HG03025 (cell line): ENCODE data around the gene FGF4.

ENCODE experiments used
- ATAC-seq: cut with Tn5 transposase; IDR thresholded peaks from one replicate; pipeline ENCODE4 v1.9.1; 2021; ENCODE audit warnings: mild to moderate bottlenecking, moderate library complexity; ENCODE audit not compliant: unreplicated experiment, low FRiP score

FGF4 gene

DNA sequence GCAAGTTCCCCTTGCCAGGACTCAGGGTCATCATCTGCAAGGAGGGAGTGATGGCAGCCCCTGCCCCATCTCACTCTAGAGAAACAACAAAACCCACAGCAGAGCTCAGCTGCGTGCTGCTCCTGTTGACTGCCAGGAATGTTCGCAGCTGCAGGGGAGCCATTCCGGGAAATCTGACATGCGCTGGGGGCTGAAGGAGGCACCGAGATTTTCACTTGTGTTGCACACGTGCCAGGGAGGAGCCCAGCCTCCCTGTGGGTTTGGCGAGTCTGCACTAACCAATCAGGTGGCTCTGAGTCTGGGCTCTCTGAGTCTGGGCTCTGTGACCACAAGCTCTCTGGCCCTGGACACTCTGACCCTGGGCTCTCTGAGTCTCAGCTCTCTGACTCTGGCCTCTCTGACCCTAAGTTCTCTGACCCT, 33.5 kb upstream of the FGF4 start:
- ATAC-seq: no peak

GRCh38 chr11:69807106-69807815, 32.1 kb upstream of the FGF4 start:
- no peak for ATAC-seq

DNA sequence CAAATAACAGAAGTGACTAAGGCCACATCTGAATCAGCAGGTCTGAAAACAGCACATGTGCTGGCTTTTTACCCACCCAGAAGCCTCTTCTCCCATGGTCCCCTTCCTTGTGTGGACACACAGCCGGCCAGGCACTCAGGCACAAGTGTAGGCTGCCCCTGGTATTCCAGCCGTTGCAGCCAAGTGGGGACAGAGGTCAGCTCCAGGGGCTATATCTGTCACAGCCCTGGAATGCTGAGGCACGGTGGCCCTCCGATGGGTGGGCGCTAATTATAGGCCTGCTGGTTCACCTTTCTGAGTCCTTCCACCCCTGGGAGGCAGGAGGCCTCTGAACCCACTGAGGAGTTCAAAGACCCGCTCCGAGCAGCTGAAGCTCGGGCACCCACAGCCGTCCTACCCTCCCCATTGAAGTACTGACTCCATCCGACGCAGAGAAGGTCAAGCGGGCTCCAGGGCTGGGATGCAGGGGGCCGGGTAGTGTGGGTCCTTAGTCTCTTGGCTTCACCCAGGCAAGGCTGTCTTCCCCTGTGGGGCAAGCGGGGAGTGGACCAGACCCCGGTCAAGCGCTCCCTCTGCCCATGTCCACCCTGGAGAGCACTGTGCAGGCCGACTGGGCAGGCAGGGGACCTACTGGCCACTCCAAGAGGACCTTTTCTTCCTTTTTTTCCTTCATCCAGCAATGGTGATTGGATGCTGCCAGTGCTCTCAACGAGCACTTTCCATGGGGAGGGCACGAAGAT, 29.8 kb upstream of the FGF4 start:
- no peak for ATAC-seq

DNA sequence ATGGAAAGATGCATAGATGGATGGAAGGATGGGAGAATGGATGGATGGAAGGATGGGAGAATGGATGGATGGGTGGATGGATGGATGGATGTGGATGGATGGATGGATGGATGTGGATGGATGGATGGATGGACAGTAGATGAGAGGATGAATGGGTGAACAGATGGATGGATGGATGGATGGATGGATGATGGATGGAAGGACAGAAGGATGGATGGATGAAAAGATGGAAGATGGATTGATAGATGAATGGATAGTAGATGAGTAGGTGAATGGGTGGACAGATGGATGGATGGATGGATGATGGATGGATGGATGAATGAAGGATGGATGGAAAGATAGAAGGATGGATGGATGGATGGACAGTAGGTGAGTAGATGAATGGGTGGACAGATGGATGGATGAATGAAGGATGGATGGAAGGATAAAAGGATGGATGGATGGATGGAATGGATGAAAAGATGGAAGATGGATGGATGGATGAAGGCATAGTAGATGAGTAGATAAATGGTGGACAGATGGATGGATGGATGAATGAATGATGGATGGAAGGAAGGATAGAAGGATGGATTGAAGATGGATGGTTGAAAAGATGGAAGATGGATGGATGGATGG, 28.6 kb upstream of the FGF4 start:
- no peak for ATAC-seq

- no peak for ATAC-seq
Observed at GRCh38 chr11:69803022-69803421, 27.9 kb upstream of the FGF4 start.

DNA sequence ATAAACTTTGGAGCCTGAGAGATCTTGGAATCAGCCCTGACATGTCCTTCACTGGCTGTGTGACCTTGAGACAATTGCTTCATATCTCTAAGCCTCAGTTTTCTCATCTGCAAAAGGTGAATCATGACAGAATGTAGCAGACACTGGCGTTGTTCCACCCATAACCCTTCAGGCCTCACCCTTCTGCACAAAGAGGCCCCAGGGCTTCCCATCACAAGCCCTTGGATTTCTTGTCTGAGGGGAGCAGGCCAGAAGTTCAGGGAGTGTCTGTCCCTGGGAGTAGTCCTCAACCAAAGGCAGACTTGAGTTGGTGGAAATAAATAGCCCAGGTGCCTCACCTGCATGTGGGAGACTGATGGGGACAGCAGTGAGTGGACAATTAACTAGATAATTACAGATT, 27.4 kb upstream of the FGF4 start:
- no peak for ATAC-seq

DNA sequence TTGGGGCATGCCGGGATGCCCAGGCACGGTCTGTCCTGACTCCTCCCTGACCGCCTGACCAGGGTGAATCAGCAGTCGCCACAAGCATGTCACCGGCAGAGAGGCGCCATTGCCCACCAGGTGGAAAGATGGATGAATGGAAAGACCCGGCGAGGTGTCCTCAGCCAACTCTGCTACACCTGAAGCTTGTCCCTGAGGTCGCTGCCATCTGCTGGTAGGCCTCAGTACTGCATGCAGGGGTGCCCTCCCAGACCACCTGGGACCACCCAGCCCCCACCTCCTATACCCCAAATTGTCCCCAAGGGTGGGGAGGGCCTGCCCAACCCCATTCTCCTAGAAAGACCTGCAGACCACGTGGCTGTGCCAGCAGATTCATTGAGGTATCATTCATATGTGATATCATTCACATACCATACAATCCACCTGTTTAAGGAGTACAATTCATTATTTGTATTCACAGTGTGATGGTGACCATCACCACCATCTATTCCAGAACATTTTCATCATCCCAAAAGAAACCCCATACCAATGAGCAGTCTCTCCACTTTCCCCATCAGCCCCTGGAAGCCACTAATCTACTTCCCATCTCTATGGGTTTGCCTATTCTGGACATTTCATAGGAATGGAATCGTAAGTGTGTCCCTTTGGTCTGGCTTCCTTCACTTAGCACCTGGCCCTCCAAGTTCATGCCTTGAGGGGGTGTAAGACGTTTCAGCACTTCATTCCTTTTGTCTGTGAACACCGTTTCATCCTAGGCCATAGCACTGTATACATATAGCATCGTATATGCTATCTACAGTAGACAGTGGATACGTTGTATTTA, 26.6 kb upstream of the FGF4 start:
- ATAC-seq: no peak

GRCh38 chr11:69800278-69800677, 25.1 kb upstream of the FGF4 start:
- ATAC-seq: no peak

GRCh38 chr11:69799582-69799981, 24.4 kb upstream of the FGF4 start:
- ATAC-seq: no peak

GRCh38 chr11:69799097-69799496, 24.0 kb upstream of the FGF4 start:
- ATAC-seq: no peak

DNA sequence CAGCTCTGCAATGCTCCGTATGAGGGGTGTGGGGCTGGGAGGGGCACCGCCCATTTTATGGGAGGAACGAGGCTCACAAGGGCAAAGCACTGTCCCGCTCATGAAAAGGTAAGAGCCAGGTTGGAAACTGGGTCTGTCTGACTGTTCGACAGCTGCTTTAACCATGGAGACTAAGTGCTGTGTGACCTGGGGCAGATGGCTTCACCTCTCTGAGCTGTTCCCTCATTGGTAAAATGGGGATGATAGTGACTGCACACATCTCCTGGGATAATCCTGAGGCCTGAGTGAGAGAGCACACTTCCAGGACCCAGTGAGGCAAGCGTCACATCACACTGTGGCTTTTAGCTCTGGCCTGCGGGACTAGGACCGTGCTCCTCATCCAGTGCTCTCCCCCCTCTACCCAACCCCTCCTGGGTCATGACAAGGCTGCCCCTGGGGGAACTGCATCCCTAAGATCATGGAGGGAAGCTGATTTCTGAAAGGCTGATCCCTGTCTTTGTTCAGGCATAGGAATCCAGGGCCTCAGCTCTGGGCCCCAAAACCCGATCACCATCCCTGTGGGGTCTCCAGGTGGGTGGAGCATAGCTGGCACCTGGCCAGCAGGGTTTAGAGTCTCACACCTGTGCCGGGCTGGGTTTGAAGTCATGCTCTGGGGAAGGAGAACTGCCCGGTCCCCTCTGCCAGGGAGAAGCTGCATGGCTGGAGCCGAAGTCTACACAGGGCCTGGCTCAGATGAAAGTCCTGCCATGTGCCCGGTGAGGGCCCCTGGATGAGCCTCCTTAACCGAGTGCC, 22.8 kb upstream of the FGF4 start:
- ATAC-seq: no peak

DNA sequence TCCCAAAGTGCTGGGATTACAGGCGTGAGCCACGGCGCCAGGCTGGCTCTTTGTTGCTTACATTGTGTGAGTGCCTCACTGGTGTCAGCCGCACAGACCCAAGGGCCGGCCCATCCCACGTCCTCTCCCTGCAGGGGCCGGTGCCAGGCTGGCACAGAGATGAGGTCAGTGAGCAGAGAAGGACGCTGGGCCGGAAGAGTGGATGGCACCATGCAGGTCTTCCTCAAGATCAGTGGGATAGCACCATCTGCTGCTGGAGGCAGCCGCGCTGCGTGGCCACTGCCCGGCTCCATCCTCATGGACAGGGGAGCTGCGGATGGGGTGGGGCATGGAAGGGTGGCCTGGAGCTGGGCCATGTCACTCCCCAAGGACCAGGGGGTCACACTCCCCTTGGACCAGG, 22.0 kb upstream of the FGF4 start:
- no peak for ATAC-seq

DNA sequence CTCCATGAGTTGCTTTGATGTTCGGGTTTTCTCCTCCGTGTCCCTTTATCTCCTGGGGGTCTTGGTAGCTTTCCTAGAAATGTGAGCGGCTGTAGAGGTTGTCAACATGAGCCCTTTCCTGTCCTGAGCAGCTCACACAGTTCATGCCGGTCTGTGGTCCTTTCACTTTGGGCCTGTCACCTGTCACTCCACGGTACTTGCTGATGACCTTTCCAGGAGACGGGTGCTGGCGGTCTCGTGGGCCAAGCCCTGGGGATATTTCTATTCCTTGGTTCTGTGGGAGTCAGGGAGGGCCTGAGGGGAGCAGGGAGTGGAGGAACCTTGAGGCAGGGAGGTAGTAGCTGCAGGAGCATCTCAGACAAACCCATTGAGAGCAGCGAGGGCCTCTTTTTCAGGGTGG, 20.9 kb upstream of the FGF4 start:
- ATAC-seq: no peak

DNA sequence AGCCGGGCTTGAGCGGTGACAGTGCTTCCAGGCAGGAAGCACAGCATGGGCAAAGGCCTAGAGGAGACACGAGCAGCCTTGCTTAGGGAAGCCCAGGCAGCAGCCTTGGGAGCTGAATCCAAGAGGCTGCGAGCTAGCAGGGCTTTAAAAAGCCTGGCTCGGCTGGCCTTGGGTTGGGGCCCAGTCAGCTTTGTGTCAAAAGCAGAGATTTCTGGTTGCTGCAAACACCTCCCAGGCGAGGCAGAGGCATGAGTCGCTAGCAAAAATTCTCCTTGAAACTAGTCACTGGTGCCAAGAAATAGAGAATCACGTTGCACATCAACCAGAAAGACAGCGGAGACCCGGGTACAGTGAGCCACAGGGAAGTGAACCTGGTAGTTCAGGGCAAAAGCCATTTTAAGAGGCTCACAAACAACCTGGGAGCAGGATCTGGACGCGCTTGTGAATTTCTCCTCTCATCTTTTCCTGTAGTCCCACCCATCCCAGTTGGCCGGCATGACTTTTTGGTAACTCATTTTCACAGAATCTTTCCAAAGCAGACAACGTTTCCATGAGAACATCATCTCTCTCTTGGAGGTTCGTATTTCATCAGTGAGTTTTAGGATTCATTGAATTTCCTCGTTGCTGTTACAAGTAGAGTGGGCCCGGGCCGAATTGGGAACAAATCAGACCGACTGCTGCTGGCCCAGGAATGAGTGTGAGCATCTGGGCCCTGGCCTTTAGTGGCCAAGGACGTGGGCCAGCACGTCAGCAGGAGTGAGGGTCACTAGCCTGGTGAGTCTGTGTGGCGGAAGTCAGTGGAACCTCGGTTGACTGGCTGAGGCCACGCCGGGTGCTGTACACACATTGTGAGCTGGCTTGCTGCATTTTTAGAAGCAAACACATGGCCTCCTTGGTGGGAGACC, 16.4 kb upstream of the FGF4 start:
- no peak for ATAC-seq

- ATAC-seq: no peak
Observed at GRCh38 chr11:69788956-69789355, 13.8 kb upstream of the FGF4 start.

DNA sequence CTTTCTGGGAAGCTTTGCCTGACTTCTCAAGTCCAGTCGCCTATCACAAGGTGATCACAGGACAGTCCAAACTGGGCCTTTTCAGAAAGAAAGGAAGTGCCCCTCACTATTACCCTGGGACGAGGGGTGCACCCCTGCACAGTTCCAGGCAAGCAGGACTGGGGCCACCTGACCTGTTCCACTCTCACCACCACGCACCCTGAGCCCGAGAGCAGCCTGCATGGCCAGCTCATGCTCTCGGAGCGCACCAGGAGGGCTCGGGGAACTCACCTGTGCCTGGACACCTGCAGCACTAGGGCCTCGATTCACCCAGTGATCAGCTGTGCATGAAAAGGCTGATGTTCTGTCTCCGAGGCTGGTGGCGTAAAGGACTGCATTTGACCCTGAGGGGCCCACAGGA, 12.8 kb upstream of the FGF4 start:
- ATAC-seq: no peak

DNA sequence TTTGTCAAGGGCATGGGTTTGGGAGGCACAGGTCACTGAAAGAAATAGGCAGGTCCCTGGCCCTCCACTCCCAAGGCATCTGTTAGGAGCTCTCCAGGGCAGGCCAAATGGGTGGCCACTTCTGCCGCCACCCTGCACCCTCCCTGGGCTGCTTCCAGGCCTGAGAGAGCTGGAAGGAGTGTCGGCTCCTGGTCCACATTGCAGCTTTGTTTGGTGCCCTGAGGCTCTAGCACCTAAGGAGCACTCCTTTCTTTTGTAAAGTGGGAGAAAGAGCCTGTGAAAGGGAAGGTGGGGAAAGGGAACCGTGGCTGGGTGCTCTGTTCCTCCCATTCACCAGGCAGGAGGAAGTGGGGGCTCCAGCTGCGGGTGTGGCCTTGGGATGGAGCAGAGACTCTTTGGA, 12.3 kb upstream of the FGF4 start:
- no peak for ATAC-seq

DNA sequence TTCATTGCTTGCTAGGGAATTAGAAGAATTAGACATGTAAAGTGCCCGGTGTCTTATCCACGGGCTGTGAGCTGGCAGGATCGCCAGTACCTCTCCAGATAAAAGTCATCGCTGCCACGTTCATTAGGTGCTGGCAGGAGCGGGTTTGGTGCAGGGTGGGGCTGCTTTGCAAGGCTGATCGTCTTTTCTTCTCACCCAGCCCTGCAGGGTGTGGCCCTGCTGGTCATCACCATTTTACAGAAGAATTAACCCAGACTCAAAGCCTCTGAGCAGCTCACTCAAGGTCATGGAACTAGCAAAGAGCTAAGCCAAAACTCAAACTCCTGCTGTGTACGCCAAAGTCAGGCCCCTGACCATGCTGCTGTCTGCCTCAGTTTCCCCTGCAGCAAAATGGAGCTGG, 6.1 kb upstream of the FGF4 start:
- no peak for ATAC-seq

- ATAC-seq: no peak
Observed at GRCh38 chr11:69778373-69778772, 3.2 kb upstream of the FGF4 start.
